ENCODE measurements around the gene SLIT3. TPM values are rescaled to one million over a fixed set of nuclear protein-coding genes. Genes with fewer than 3 reads are reported as not detected.

SLIT3 gene
- total and polyA plus RNA-seq, 9 of the 15 experiments (the other 6 are each of a cell fraction or from before 2014, with no cell fraction given) = 0.01 to 0.04 TPM; not detected in 7

DNA sequence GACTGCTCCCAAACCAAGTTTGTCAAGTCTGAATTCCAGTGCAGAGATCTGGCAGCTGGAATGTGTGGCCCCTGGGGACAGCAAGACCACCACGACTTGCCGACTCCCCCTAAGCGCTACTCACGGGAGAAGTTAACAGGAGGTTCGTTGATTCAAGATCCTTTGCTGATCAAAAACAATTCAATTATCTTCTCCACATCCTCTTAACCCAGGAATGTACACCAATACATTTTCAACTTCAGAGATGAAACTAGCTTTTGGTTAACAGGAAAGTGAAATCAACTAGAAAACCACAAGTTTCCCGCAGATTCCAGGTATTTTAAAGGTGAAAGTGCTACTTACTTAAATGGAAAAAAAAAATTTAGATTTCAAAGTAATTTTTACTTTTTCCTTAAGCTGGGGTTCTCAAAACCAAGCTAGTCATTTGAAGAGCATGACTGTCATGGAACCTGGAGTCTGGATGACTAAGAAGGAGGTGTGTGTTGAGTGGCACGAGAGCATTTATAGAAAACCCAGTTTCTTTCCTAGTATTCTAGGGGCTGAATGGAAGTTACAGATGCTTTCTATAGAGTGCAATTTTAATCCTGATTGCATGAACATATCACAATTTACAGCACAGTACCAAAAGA is 464.2 kb downstream of the SLIT3 start:
- Histone ChIP-seq H3K4me2 (ENCODE audit: insufficient read depth, low read length) (no peak overlapping the region), H3K4me3 (no peak overlapping the region), H2AFZ (ENCODE audit: low read depth, low read length) (no peak overlapping the region), H3K36me3 (ENCODE audit: control insufficient read depth, insufficient read depth, low read length) (no peaks in the 10 kb centered on the region), H3K27ac (ENCODE audit: extremely low read depth, low read depth, low read length) (no peak overlapping the region), H4K20me1 (replicated peaks; ENCODE audit: control insufficient read depth, insufficient read depth, low read length) (0 out of 2 replicates have a peak, but pooled peaks cover 3% of the 10 kb centered on the region), H3K27me3 (ENCODE audit: control insufficient read depth in 2 of 2, insufficient read depth in 2 of 2, low read length in 2 of 2) (peaks cover 14 to 38% of the 10 kb centered on the region in 2 experiments), H3K4me1 (replicated peaks in 1 of 2; ENCODE audit: control insufficient read depth in 2 of 2, insufficient read depth in 2 of 2, low read length in 2 of 2) (no peaks in the 10 kb centered on the region), H3K79me2 (ENCODE audit: control insufficient read depth, insufficient read depth, low read length) (no peaks in the 10 kb centered on the region), H3K9me1 (ENCODE audit: control insufficient read depth, insufficient read depth, low read length) (no peaks in the 10 kb centered on the region), H3K9ac (ENCODE audit: insufficient read depth in 1 of 2, low read depth in 2 of 2, low read length in 2 of 2) (no peak overlapping the region), H3K9me3 (replicated peaks; ENCODE audit: control insufficient read depth, insufficient read depth, low read depth, low read length) (no peaks in the 10 kb centered on the region)
- ChIA-PET POLR2A (no interaction called here), CTCF (ENCODE audit: low intra/inter-chr PET ratio) (no interaction called here)
- in situ Hi-C loops (cut with MboI) (no loop called here), intact Hi-C loops (cut with micrococcal nuclease) (no loop called here)
- DNase-seq (ENCODE audit: extremely low read depth in 1 of 4, low spot score in 3 of 4) (no peak), FAIRE-seq (no peak), ATAC-seq (no peak)
- WGBS (ENCODE audit: insufficient coverage, low coverage, missing lambda C conversion rate) = 0% methylated on average over 7 of the region's 7 CpGs
- BruUV-seq (replicated peaks) = no TSS peak
- TF ChIP-seq TSC22D4 (tag; IDR thresholded peaks at IDR 0.05) (no peak), PTRF (tag; IDR thresholded peaks at IDR 0.05) (no peak), PML (IDR thresholded peaks at IDR 0.05; ENCODE audit: low read length) (no peak), ZNF263 (CRISPR knock-in tag; IDR thresholded peaks at IDR 0.05; ENCODE audit: borderline replicate concordance) (no peak), SIX5 (IDR thresholded peaks at IDR 0.05; ENCODE audit: borderline replicate concordance in 1 of 2, insufficient read depth in 1 of 2, low read depth in 1 of 2, low read length in 2 of 2) (no peak), POLR2G (IDR thresholded peaks at IDR 0.05; ENCODE audit: low read depth, low read length) (no peak), FIP1L1 (IDR thresholded peaks at IDR 0.05; ENCODE audit: low read depth, low read length, poor library complexity, severe bottlenecking) (no peak)
- TF ChIP-seq, protein P1, sequence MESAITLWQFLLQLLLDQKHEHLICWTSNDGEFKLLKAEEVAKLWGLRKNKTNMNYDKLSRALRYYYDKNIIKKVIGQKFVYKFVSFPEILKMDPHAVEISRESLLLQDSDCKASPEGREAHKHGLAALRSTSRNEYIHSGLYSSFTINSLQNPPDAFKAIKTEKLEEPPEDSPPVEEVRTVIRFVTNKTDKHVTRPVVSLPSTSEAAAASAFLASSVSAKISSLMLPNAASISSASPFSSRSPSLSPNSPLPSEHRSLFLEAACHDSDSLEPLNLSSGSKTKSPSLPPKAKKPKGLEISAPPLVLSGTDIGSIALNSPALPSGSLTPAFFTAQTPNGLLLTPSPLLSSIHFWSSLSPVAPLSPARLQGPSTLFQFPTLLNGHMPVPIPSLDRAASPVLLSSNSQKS (CRISPR knock-in tag; IDR thresholded peaks at IDR 0.05) = no peak
